ENCODE results near the gene MAT1A. TPM values are rescaled to one million over a fixed set of nuclear protein-coding genes. Genes with fewer than 3 reads are reported as not detected.

MAT1A gene
- total RNA-seq, 1 experiment from 2014 or later = 1.6 TPM

GRCh38 chr10:80290474-80291220 lies 1.2 kb upstream of the MAT1A start:
- ChIA-PET RAD21 (ENCODE audit: low non-redundant PET in 1 of 2, low total read pairs in 2 of 2, uncharacterized antibody in 2 of 2, unreplicated experiment in 2 of 2) (no interaction called here), POLR2A (no interaction called here), CTCF (no interaction called here)
- no peaks in the 10 kb centered on the region for H3K27me3 ChIP-seq (ENCODE audit: insufficient read depth, low read length)
- no peaks in the 10 kb centered on the region for H3K9me2 ChIP-seq (ENCODE audit: insufficient read depth)
- H3K9me3 ChIP-seq (ENCODE audit: control insufficient read depth in 1 of 2, insufficient read depth in 1 of 2, low read depth in 1 of 2, low read length in 2 of 2) = no peaks in the 10 kb centered on the region
- BruUV-seq (replicated peaks) = no TSS peak
- H3K36me3 ChIP-seq (ENCODE audit: control insufficient read depth in 1 of 2, insufficient read depth in 2 of 2, low read length in 2 of 2) = no peaks in the 10 kb centered on the region
- TF ChIP-seq RAD21 (IDR thresholded peaks at IDR 0.05; ENCODE audit: low read depth) = no peak
- TF ChIP-seq FOSL1 (IDR thresholded peaks at IDR 0.05; ENCODE audit: low read depth) = no peak
- no peak for TF ChIP-seq CTCF (IDR thresholded peaks at IDR 0.05 in 2 of 3, conservative IDR thresholded peaks at IDR 0.05 in 1 of 3; ENCODE audit: borderline replicate concordance in 1 of 3, insufficient read depth in 1 of 3, low read depth in 2 of 3, low read length in 2 of 3)
- no peak for TF ChIP-seq ZBTB33 (IDR thresholded peaks at IDR 0.05; ENCODE audit: extremely low read depth, insufficient replicate concordance, low read length)
- TF ChIP-seq CBX3 (IDR thresholded peaks at IDR 0.05; ENCODE audit: low read depth) = no peak
- no peak for TF ChIP-seq YY1 (IDR thresholded peaks at IDR 0.05; ENCODE audit: extremely low read depth, insufficient replicate concordance, low read depth, low read length)
- TF ChIP-seq JUND (IDR thresholded peaks at IDR 0.05) = no peak
- H3K4me3 ChIP-seq (replicated peaks in 1 of 2; ENCODE audit: low read depth in 1 of 2, low read length in 2 of 2) = no peak overlapping the region
- peak overlapping the region; percentile 93 for H2AFZ ChIP-seq (ENCODE audit: low read depth, low read length, poor library complexity, severe bottlenecking)
- no peak for DNase-seq (ENCODE audit: low read depth, low spot score)
- H3K9ac ChIP-seq (ENCODE audit: low read length) = no peak overlapping the region
- peaks cover 4 to 13% of the 10 kb centered on the region in 2 experiments; a peak in 3 of 4 replicates for H3K4me1 ChIP-seq (ENCODE audit: control insufficient read depth in 1 of 2, insufficient read depth in 2 of 2, low read length in 2 of 2)
- no peak overlapping the region for H3K27ac ChIP-seq (ENCODE audit: low read depth, low read length)
- ATAC-seq = no peak
- intact Hi-C loops (cut with micrococcal nuclease) = no loop called here
- H3K79me2 ChIP-seq (ENCODE audit: insufficient read depth, low read length) = no peaks in the 10 kb centered on the region
- H4K20me1 ChIP-seq (ENCODE audit: insufficient read depth) = no peaks in the 10 kb centered on the region
- no peak overlapping the region for H3K4me2 ChIP-seq (ENCODE audit: low read length)
